Kidney (tissue), 14 donors: Measurements from ENCODE around the gene PLEKHA6. TPM values are rescaled to one million over a fixed set of nuclear protein-coding genes. Genes with fewer than 3 reads are reported as not detected.
A peak's percentile ranks its signal among the peaks of the same experiment; 100 is the strongest.

ENCODE experiments used
- DNase-seq, 5 donors: peaks; one replicate each; pipeline ENCODE4 v3.0.0-alpha.2; 2013 to 2020
- FAIRE-seq: peaks from 2 replicates; lab custom pipeline; 2012; peaks lifted over from hg19 to GRCh38; lab: Jason Lieb, UNC
- H3K27ac ChIP-seq, 2 donors: one replicate each; pipeline ENCODE4 v1.7.0; 2013; ENCODE audit warnings: low read depth in 2 of 2, low read length in 2 of 2, inconsistent platforms in 1 of 2
- H3K27me3 ChIP-seq: one replicate; pipeline ENCODE4 v1.7.1; 2013; ENCODE audit warnings: low read length, inconsistent platforms; ENCODE audit not compliant: control insufficient read depth, insufficient read depth
- H3K36me3 ChIP-seq, 3 donors: one replicate each; pipeline versions ENCODE4 v1.7.0 to v1.7.1; 2013; ENCODE audit warnings: low read length in 3 of 3, control low read depth in 1 of 3, inconsistent platforms in 1 of 3; ENCODE audit not compliant: insufficient read depth in 3 of 3, control insufficient read depth in 2 of 3
- H3K4me1 ChIP-seq, 3 donors: one replicate each; pipeline versions ENCODE4 v1.7.0 to v1.7.1; 2013; ENCODE audit warnings: low read length in 3 of 3, inconsistent platforms in 1 of 3, low read depth in 1 of 3; ENCODE audit not compliant: control insufficient read depth in 2 of 3, insufficient read depth in 2 of 3
- H3K4me3 ChIP-seq, 3 donors: one replicate each; pipeline versions ENCODE4 v1.7.0 to v1.8.1; 2013; ENCODE audit warnings: low read length in 3 of 3, control low read depth in 1 of 3, inconsistent platforms in 1 of 3
- H3K9ac ChIP-seq, 3 donors: one replicate each; pipeline versions ENCODE4 v1.7.0 to v1.7.1; 2013; ENCODE audit warnings: low read length in 3 of 3, control low read depth in 1 of 3, inconsistent platforms in 1 of 3
- H3K9me3 ChIP-seq, 3 donors: one replicate each; pipeline versions ENCODE4 v1.7.0 to v1.7.1; 2013; ENCODE audit warnings: low read length in 3 of 3, control low read depth in 1 of 3, inconsistent platforms in 1 of 3; ENCODE audit not compliant: control insufficient read depth in 2 of 3, insufficient read depth in 1 of 3
- intact Hi-C: fragments of 100-400 bp; cut with DNase I; formaldehyde crosslinking; loops from one replicate; pipeline ENCODE4 v1.11.1; 2022
- polyA plus RNA-seq: library from polyadenylated mRNA; stranded (reverse); fragments of 350-450 nt; fragmentation: Illumina TruSeq; extraction: RNeasy Lipid Tissue Mini Kit (QIAGEN cat#74804); gene quantifications from one replicate; pipeline ENCODE4 v1.2.3, GENCODE V29; 2014; ENCODE audit warnings: low read depth, low replicate concordance; ENCODE audit not compliant: insufficient read depth
- total RNA-seq: library from RNA; stranded (reverse); fragmentation: NEBNext Ultra II Directional; extraction: Animal tissue kit (Norgen Biotek cat#: 25700); gene quantifications from one replicate; pipeline ENCODE4 v1.2.1, GENCODE V29; 2021
- TF ChIP-seq, protein P1 (sequence below): IDR thresholded peaks from 3 replicates; pipeline ENCODE4 v1.5.1; 2012; ENCODE audit warnings: mild to moderate bottlenecking, moderate library complexity, borderline replicate concordance; ENCODE audit not compliant: insufficient read depth; ENCODE audit errors: extremely low read depth
- donor health status: control.
- donor health status: control.
- donor health status: control.
- donor health status: control.
- donor health status: control.
- donor health status: DM: yes; HTN: yes; CAD: no.
- donor health status: Normal renal cell carcinoma (clear cell type).

Gene PLEKHA6
- total and polyA plus RNA-seq, 2 donors from 2014 or later, result 17.5 to 65.1 TPM

DNA sequence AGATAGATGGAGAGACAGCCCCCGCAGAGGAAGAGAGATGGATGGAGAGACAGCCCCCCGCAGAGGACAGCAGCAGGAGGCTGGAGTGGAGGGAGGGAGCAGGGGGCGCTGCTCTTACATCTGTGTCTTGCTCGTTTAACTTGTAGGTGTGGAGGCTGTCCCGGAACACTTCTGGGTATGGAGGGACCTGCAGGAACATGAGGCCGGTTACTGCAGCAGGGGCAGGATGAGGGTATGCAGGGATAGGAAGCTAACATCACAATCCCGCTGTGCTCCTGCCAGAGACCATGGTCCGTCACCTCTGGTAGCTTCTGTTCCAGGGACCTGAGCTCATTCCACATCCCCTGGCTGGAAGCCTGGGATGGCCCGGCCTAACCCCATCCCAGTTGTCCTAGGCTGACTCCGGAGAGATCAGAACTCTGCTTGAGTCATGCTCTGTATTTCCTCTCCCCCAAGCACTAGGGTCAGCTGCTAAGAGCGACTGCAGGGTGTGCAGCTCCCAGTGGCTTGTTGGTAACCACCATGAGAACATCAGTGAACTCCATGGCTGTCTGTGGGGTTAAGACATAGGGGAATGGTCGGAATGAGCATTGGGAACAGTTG is 109.2 kb downstream of the PLEKHA6 start:
- Histone ChIP-seq H3K4me1 (peaks cover 0 to 12% (median 6%) of the 10 kb centered on the region in 3 donors), H3K9me3 (no peaks in the 10 kb centered on the region), H3K9ac (no peak overlapping the region), H3K4me3 (no peak overlapping the region), H3K27me3 (no peaks in the 10 kb centered on the region), H3K27ac (no peak overlapping the region), H3K36me3 (peaks cover 9 to 50% (median 23%) of the 10 kb centered on the region in 3 donors)
- intact Hi-C loops, result no loop called here
- no peak for FAIRE-seq
- DNase-seq, result no peak
- TF ChIP-seq, protein P1, sequence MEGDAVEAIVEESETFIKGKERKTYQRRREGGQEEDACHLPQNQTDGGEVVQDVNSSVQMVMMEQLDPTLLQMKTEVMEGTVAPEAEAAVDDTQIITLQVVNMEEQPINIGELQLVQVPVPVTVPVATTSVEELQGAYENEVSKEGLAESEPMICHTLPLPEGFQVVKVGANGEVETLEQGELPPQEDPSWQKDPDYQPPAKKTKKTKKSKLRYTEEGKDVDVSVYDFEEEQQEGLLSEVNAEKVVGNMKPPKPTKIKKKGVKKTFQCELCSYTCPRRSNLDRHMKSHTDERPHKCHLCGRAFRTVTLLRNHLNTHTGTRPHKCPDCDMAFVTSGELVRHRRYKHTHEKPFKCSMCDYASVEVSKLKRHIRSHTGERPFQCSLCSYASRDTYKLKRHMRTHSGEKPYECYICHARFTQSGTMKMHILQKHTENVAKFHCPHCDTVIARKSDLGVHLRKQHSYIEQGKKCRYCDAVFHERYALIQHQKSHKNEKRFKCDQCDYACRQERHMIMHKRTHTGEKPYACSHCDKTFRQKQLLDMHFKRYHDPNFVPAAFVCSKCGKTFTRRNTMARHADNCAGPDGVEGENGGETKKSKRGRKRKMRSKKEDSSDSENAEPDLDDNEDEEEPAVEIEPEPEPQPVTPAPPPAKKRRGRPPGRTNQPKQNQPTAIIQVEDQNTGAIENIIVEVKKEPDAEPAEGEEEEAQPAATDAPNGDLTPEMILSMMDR, result no peak

DNA sequence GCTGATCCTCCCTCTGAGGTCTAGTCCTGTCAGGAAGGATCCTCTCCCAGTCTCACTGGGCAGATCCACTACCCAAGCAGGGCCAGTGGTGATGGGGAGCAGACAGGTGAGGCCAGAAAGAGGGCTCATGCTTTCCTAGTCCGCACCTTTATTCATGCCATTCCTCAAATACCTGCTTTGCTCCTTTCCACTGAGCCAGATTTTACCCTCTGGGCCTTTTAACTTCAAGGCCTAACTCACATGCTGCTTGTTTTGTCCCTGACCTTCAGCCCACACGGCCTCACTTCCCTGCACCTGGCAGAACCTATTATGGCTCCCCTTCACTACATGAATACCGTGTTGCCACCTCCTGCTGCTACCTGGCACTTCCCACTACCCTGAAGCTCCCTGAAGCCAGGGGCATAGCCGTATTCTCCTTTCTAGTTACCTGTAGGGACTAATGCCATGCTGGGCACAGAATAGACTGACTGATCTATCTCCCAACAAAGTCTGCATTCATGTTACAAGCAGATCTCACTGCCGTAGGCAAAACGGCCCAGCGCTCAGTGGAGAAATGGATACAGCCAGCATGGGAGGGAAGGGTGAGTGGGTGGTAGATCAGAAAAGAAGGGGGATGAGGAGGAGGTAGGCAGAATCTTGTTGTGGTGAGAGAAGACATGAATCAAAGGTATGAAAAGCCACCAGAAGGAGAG is 109.8 kb downstream of the PLEKHA6 start:
- H3K9ac ChIP-seq, result peak overlapping the region in 1 of 3 donors; percentile 28
- peaks cover 0 to 6% (median 5%) of the 10 kb centered on the region in 3 donors for H3K4me1 ChIP-seq
- H3K27ac ChIP-seq, result peak overlapping the region in 1 of 2 donors; percentile 44
- DNase-seq (no peak), FAIRE-seq (no peak)
- intact Hi-C loops, result no loop called here
- H3K4me3 ChIP-seq, result no peak overlapping the region
- TF ChIP-seq, protein P1, result no peak
- no peaks in the 10 kb centered on the region for H3K27me3 ChIP-seq
- H3K36me3 ChIP-seq, result peaks cover 9 to 50% (median 26%) of the 10 kb centered on the region in 3 donors
- no peaks in the 10 kb centered on the region for H3K9me3 ChIP-seq

DNA sequence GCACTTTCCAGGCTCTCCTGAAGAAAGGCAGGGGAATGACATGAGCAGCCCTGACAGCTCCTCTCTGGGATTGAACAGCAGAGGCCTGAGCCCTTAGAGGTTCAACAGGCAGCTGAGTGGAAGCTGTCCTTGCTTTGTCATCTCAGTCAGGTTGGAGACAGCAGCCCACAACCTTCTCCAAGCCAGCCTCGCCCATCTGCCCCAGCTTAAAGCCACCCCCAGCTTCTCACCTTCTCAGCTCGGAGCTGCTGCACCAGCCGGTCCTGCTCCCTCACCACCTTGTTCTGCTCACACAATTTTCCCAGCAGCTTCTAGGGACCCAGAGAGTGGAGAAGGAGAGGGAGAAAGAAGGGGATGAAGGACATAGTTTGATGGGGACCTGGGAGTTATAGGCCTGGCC is 110.8 kb downstream of the PLEKHA6 start:
- Histone ChIP-seq H3K4me3 (no peak overlapping the region), H3K9me3 (no peaks in the 10 kb centered on the region), H3K27me3 (no peaks in the 10 kb centered on the region), H3K9ac (no peak overlapping the region), H3K36me3 (peaks cover 9 to 52% (median 27%) of the 10 kb centered on the region in 3 donors), H3K27ac (no peak overlapping the region), H3K4me1 (peaks cover 0 to 1% (median 0%) of the 10 kb centered on the region in 3 donors)
- DNase-seq (no peak), FAIRE-seq (no peak)
- intact Hi-C loops, result no loop called here
- TF ChIP-seq, protein P1, result no peak
